WTC11 (cell line): ENCODE data around the gene TDRD9. TPM values are rescaled to one million over a fixed set of nuclear protein-coding genes. Genes with fewer than 3 reads are reported as not detected.

Source experiments
- ATAC-seq: fragments of 200-7000 bp; cut with Tn5 transposase; 2 replicates; pipeline ENCODE4 v1.10.0; 2021; ENCODE audit warnings: mild to moderate bottlenecking, moderate library complexity
- CTCF ChIA-PET: fragments of 300-600 bp; sonication (Branson Sonifier 250); formaldehyde crosslinking; loops from one replicate; lab custom pipeline; 2021; ENCODE audit warnings: antibody characterized with exemption; lab: Charles Lee
- POLR2A ChIA-PET: fragments of 350-600 bp; sonication (Branson Sonifier 250); formaldehyde crosslinking; loops from one replicate; lab custom pipeline; 2021; ENCODE audit warnings: antibody characterized with exemption; lab: Charles Lee
- DNase-seq: peaks from one replicate; pipeline ENCODE4 v3.0.0; 2021; ENCODE audit warnings: low spot score
- H3K27ac Mint-ChIP-seq: 2 replicates; pipeline ENCODE4 v1.8.0; 2021; ENCODE audit warnings: mixed read lengths
- H3K27me3 Mint-ChIP-seq: 2 replicates; pipeline ENCODE4 v1.8.0; 2021; ENCODE audit warnings: low read depth, mild to moderate bottlenecking, moderate library complexity, mixed read lengths
- H3K36me3 Mint-ChIP-seq: 2 replicates; pipeline ENCODE4 v1.8.0; 2021; ENCODE audit warnings: mixed read lengths
- H3K4me1 Mint-ChIP-seq: 2 replicates; pipeline ENCODE4 v1.8.0; 2022; ENCODE audit warnings: mixed read lengths
- H3K4me3 Mint-ChIP-seq: 2 replicates; pipeline ENCODE4 v1.8.0; 2021; ENCODE audit warnings: mild to moderate bottlenecking, moderate library complexity, mixed read lengths
- H3K9me3 Mint-ChIP-seq: 2 replicates; pipeline ENCODE4 v1.8.0; 2021; ENCODE audit warnings: mixed read lengths
- ATF1 ChIP-seq: sonication (generic); formaldehyde crosslinking; IDR thresholded peaks from 2 replicates; pipeline ENCODE4 v1.8.1; 2023; ENCODE audit warnings: mild to moderate bottlenecking, moderate library complexity, missing genetic modification reagents
- E2F4 ChIP-seq: sonication (generic); formaldehyde crosslinking; IDR thresholded peaks from 2 replicates; pipeline ENCODE4 v1.8.1; 2022; ENCODE audit warnings: low read depth, mild to moderate bottlenecking, moderate library complexity, missing genetic modification reagents, borderline replicate concordance
- EMX1 ChIP-seq: fragments of 250-450 bp; sonication (Bioruptor Pico); IDR thresholded peaks from 2 replicates; pipeline ENCODE4 v1.8.0; 2021; ENCODE audit warnings: mild to moderate bottlenecking
- ETV6 ChIP-seq: sonication (generic); formaldehyde crosslinking; IDR thresholded peaks from 2 replicates; pipeline ENCODE4 v1.8.1; 2022; ENCODE audit warnings: mild to moderate bottlenecking, missing genetic modification reagents
- FOXP4 ChIP-seq: sonication (generic); formaldehyde crosslinking; IDR thresholded peaks from 2 replicates; pipeline ENCODE4 v1.8.0; 2022; ENCODE audit warnings: mild to moderate bottlenecking, missing genetic modification reagents
- IRF1 ChIP-seq: sonication (generic); formaldehyde crosslinking; IDR thresholded peaks from 2 replicates; pipeline ENCODE4 v1.8.0; 2023; ENCODE audit warnings: missing genetic modification reagents
- IRF2 ChIP-seq: sonication (generic); formaldehyde crosslinking; IDR thresholded peaks from 2 replicates; pipeline ENCODE4 v1.8.0; 2022; ENCODE audit warnings: low read depth, missing genetic modification reagents, borderline replicate concordance
- MLX ChIP-seq: sonication (generic); formaldehyde crosslinking; IDR thresholded peaks from 2 replicates; pipeline ENCODE4 v1.8.1; 2023; ENCODE audit warnings: mild to moderate bottlenecking, missing genetic modification reagents, moderate library complexity
- MXD4 ChIP-seq: fragments of 250-450 bp; sonication (Bioruptor Pico); IDR thresholded peaks from 2 replicates; pipeline ENCODE4 v1.8.0; 2021; ENCODE audit warnings: mild to moderate bottlenecking, moderate library complexity, borderline replicate concordance
- NFE2L1 ChIP-seq: sonication (generic); formaldehyde crosslinking; IDR thresholded peaks from 2 replicates; pipeline ENCODE4 v1.8.1; 2023; ENCODE audit warnings: missing genetic modification reagents
- NR1H2 ChIP-seq: sonication (generic); formaldehyde crosslinking; IDR thresholded peaks from 2 replicates; pipeline ENCODE4 v1.9.0; 2021; ENCODE audit warnings: mild to moderate bottlenecking, moderate library complexity, missing genetic modification reagents
- NR2C2 ChIP-seq: sonication (generic); formaldehyde crosslinking; IDR thresholded peaks from 2 replicates; pipeline ENCODE4 v1.8.0; 2022; ENCODE audit warnings: mild to moderate bottlenecking, missing genetic modification reagents
- TCF7 ChIP-seq: sonication (generic); formaldehyde crosslinking; IDR thresholded peaks from 2 replicates; pipeline ENCODE4 v1.8.0; 2022; ENCODE audit warnings: mild to moderate bottlenecking, low read depth, missing genetic modification reagents, moderate library complexity
- ZNF121 ChIP-seq: sonication (generic); formaldehyde crosslinking; IDR thresholded peaks from 2 replicates; pipeline ENCODE4 v1.8.0; 2023; ENCODE audit warnings: missing genetic modification reagents
- ZNF138 ChIP-seq: sonication (generic); formaldehyde crosslinking; conservative IDR thresholded peaks from 2 replicates; pipeline ENCODE4 v1.8.1; 2022; ENCODE audit warnings: mild to moderate bottlenecking, moderate library complexity, missing genetic modification reagents
- ZNF219 ChIP-seq: sonication (generic); formaldehyde crosslinking; IDR thresholded peaks from 2 replicates; pipeline ENCODE4 v1.8.0; 2023; ENCODE audit warnings: missing genetic modification reagents, mild to moderate bottlenecking, borderline replicate concordance
- ZNF263 ChIP-seq: sonication (generic); formaldehyde crosslinking; IDR thresholded peaks from 2 replicates; pipeline ENCODE4 v1.8.1; 2022; ENCODE audit warnings: low read depth, mild to moderate bottlenecking, moderate library complexity, missing genetic modification reagents
- ZNF416 ChIP-seq: fragments of 250-450 bp; sonication (Bioruptor Pico); IDR thresholded peaks from 2 replicates; pipeline ENCODE4 v1.9.0; 2021; ENCODE audit warnings: mild to moderate bottlenecking, inconsistent platforms
- ZNF512 ChIP-seq: sonication (generic); formaldehyde crosslinking; IDR thresholded peaks from 2 replicates; pipeline ENCODE4 v1.8.1; 2022; ENCODE audit warnings: missing genetic modification reagents, borderline replicate concordance
- total RNA-seq: library from RNA; stranded (reverse); gene quantifications from 3 replicates; pipeline ENCODE4 v1.2.3, GENCODE V29; 2021

The TDRD9 gene
- total RNA-seq, 1 experiment from 2014 or later = 0.17 TPM

- Mint-ChIP-seq H3K36me3 (no peaks in the 10 kb centered on the region), H3K4me1 (peaks cover 2% of the 10 kb centered on the region), H3K4me3 (no peak overlapping the region), H3K9me3 (no peaks in the 10 kb centered on the region), H3K27ac (no peak overlapping the region), H3K27me3 (no peaks in the 10 kb centered on the region)
- ATAC-seq (no peak), DNase-seq (no peak)
- CTCF ChIA-PET = interaction anchor here (1.0 to 5.9 kb wide), 2 partner anchors 13 to 189 kb away, joined by 4 to 52 read pairs; partner anchors contain the start of gene ASPG
- POLR2A ChIA-PET = no interaction called here
- TF ChIP-seq ZNF416 = no peak
- no peak for TF ChIP-seq ZNF121 (CRISPR knock-in tag)
- TF ChIP-seq ZNF512 (CRISPR knock-in tag) = no peak
- no peak for TF ChIP-seq MLX (CRISPR knock-in tag)
- no peak for TF ChIP-seq E2F4
- no peak for TF ChIP-seq IRF2 (CRISPR knock-in tag)
- no peak for TF ChIP-seq MXD4 (CRISPR knock-in tag)
- TF ChIP-seq FOXP4 (CRISPR knock-in tag) = no peak
- TF ChIP-seq IRF1 (CRISPR knock-in tag) = no peak
- TF ChIP-seq EMX1 (CRISPR knock-in tag) = no peak
- no peak for TF ChIP-seq ZNF138 (CRISPR knock-in tag)
- no peak for TF ChIP-seq ETV6 (CRISPR knock-in tag)
- no peak for TF ChIP-seq TCF7 (CRISPR knock-in tag)
- no peak for TF ChIP-seq NFE2L1 (CRISPR knock-in tag)
- no peak for TF ChIP-seq NR1H2
- no peak for TF ChIP-seq NR2C2 (CRISPR knock-in tag)
- no peak for TF ChIP-seq ZNF263 (CRISPR knock-in tag)
- no peak for TF ChIP-seq ZNF219 (CRISPR knock-in tag)
- TF ChIP-seq ATF1 (CRISPR knock-in tag) = no peak
These were observed 171.1 kb downstream of the TDRD9 start for GRCh38 chr14:104099096-104100041.
